ENCODE data around the gene BIN1. TPM values are rescaled to one million over a fixed set of nuclear protein-coding genes. Genes with fewer than 3 reads are reported as not detected.

The BIN1 gene
- total and polyA plus RNA-seq, 2 donors (not counting 1 experiment from before 2014, with no cell fraction given), result 90.6 to 92.3 TPM

DNA sequence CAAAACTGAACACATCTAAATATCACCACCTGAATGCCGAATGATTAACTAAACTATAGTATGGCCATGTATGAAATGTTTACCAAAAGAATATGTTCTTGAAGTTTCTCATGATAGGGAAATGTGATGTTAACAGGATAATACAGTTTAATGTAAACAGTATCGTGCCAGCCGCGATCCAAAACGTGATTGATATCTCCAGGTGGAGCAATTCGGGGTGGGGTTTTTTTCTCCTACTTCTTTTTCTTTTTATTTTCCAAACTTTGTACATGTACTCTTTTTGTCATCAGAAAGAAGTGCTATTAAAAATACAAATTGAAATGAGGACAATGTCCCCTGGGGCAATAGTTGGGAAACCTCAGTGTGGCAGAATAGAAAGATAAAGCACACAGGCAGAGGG is 4.0 kb upstream of the BIN1 start:
- peaks cover 10% of the 10 kb centered on the region for H3K4me1 Mint-ChIP-seq
- H3K27me3 Mint-ChIP-seq, result peaks cover 25% of the 10 kb centered on the region
- CTCF ChIA-PET, result no interaction called here
- Histone ChIP-seq H3K36me3 (replicated peaks in 1 of 2; ENCODE audit: control extremely low read depth in 1 of 2, control insufficient read depth in 1 of 2, extremely low read depth in 1 of 2, insufficient read depth in 2 of 2, low read length in 1 of 2) (no peaks in the 10 kb centered on the region), H2AFZ (ENCODE audit: insufficient read depth, low read depth, low read length, poor library complexity, severe bottlenecking) (no peak overlapping the region), H3K79me2 (ENCODE audit: control insufficient read depth, insufficient read depth, low read length) (no peaks in the 10 kb centered on the region), H3K9me3 (ENCODE audit: control extremely low read depth in 1 of 3, control insufficient read depth in 2 of 3, insufficient read depth in 1 of 3, low read length in 2 of 3) (no peaks in the 10 kb centered on the region), H3K4me2 (replicated peaks; ENCODE audit: low read depth, low read length, poor library complexity, severe bottlenecking) (no peak overlapping the region), H3K27ac (ENCODE audit: low read length in 2 of 2) (no peak overlapping the region), H3K4me1 (ENCODE audit: control insufficient read depth in 2 of 2, insufficient read depth in 2 of 2, low read length in 2 of 2) (peaks cover 16 to 22% of the 10 kb centered on the region in 2 donors), H4K20me1 (ENCODE audit: control insufficient read depth, insufficient read depth, low read length, poor library complexity, severe bottlenecking) (no peaks in the 10 kb centered on the region), H3K9ac (ENCODE audit: low read length) (no peak overlapping the region), H3K4me3 (ENCODE audit: control extremely low read depth in 1 of 5, extremely low read depth in 1 of 5, insufficient read depth in 1 of 5, low read depth in 2 of 5, low read length in 4 of 5) (no peak overlapping the region), H3K27me3 (replicated peaks in 1 of 4; ENCODE audit: control extremely low read depth in 1 of 4, control insufficient read depth in 3 of 4, insufficient read depth in 4 of 4, low read length in 3 of 4) (peaks cover 0 to 20% (median 4%) of the 10 kb centered on the region in 4 experiments)
- DNase-seq, result no peak
- no peak for ATAC-seq (ENCODE audit: low read depth)
- intact Hi-C loops (cut with micrococcal nuclease), result no loop called here
- H3K27ac Mint-ChIP-seq, result no peak overlapping the region
- no peaks in the 10 kb centered on the region for H3K9me3 Mint-ChIP-seq (ENCODE audit: insufficient read depth)
- WGBS (ENCODE audit: insufficient coverage), result no CpG with 5 or more reads among the region's 6 CpGs
- TF ChIP-seq EZH2 (IDR thresholded peaks at IDR 0.05; ENCODE audit: borderline replicate concordance, insufficient read depth, low read depth, low read length, poor library complexity, severe bottlenecking), result no peak
- TF ChIP-seq CTCF (IDR thresholded peaks at IDR 0.05), result no peak
- no peak overlapping the region for H3K4me3 Mint-ChIP-seq
- POLR2A ChIA-PET, result no interaction called here

DNA sequence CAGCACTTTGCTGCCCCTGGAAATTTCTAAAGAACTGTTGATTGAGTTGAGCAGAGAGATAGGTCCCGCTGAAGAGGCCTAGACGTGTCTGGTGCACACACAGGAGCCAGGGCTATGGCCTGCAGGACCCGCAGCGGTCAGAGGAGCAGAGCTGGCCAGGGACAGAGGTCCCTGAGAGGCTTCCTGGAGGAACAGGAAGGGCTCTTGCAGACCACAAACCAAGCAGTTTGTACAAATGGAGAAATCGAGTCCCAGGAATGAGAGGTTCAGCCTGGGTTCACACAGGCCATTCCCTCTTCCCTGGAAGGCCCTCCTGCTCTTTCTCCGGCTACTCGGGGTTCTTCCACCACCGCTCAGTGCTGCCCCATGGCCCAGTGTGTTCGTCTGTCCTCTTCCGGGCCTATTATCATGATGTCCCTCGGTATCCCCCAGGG is 1.2 kb upstream of the BIN1 start:
- H3K27me3 ChIP-seq (replicated peaks in 1 of 4; ENCODE audit: control extremely low read depth in 1 of 4, control insufficient read depth in 3 of 4, insufficient read depth in 4 of 4, low read length in 3 of 4), result peaks cover 0 to 26% (median 7%) of the 10 kb centered on the region in 4 experiments
- peak overlapping the region; percentile 88 for H3K4me3 Mint-ChIP-seq
- H3K36me3 ChIP-seq (replicated peaks in 1 of 2; ENCODE audit: control extremely low read depth in 1 of 2, control insufficient read depth in 1 of 2, extremely low read depth in 1 of 2, insufficient read depth in 2 of 2, low read length in 1 of 2), result no peaks in the 10 kb centered on the region
- H3K27me3 Mint-ChIP-seq, result peaks cover 18% of the 10 kb centered on the region
- peaks cover 13% of the 10 kb centered on the region for H3K4me1 Mint-ChIP-seq
- no peak overlapping the region for H3K27ac Mint-ChIP-seq
- H3K9me3 Mint-ChIP-seq (ENCODE audit: insufficient read depth), result no peaks in the 10 kb centered on the region
- peaks cover 21 to 29% of the 10 kb centered on the region in 2 donors for H3K4me1 ChIP-seq (ENCODE audit: control insufficient read depth in 2 of 2, insufficient read depth in 2 of 2, low read length in 2 of 2)
- no peak for ATAC-seq (ENCODE audit: low read depth)
- H3K4me3 ChIP-seq (ENCODE audit: control extremely low read depth in 1 of 5, extremely low read depth in 1 of 5, insufficient read depth in 1 of 5, low read depth in 2 of 5, low read length in 4 of 5), result peak overlapping the region in 1 of 5 experiments; percentile 91
- no peak for DNase-seq
- no peak for TF ChIP-seq EZH2 (IDR thresholded peaks at IDR 0.05; ENCODE audit: borderline replicate concordance, insufficient read depth, low read depth, low read length, poor library complexity, severe bottlenecking)
- TF ChIP-seq CTCF (IDR thresholded peaks at IDR 0.05), result no peak
- H4K20me1 ChIP-seq (ENCODE audit: control insufficient read depth, insufficient read depth, low read length, poor library complexity, severe bottlenecking), result no peaks in the 10 kb centered on the region
- ChIA-PET CTCF (interaction anchor here (1.2 to 1.6 kb wide), 2 partner anchors 40 to 41 kb away, joined by 8 read pairs; no protein-coding TSS in a partner anchor), POLR2A (interaction anchor here (0.6 to 2.5 kb wide), 2 partner anchors 27 to 1171 kb away, joined by 4 to 7 read pairs; no protein-coding TSS in a partner anchor)
- H3K9me3 ChIP-seq (ENCODE audit: control extremely low read depth in 1 of 3, control insufficient read depth in 2 of 3, insufficient read depth in 1 of 3, low read length in 2 of 3), result no peaks in the 10 kb centered on the region
- 96% methylated on average over 11 of the region's 11 CpGs for WGBS (ENCODE audit: insufficient coverage)
- peak overlapping the region; percentile 99 for H3K4me2 ChIP-seq (replicated peaks; ENCODE audit: low read depth, low read length, poor library complexity, severe bottlenecking)
- H3K27ac ChIP-seq (ENCODE audit: low read length in 2 of 2), result no peak overlapping the region
- intact Hi-C loops (cut with micrococcal nuclease), result no loop called here
- H3K79me2 ChIP-seq (ENCODE audit: control insufficient read depth, insufficient read depth, low read length), result no peaks in the 10 kb centered on the region
- peak overlapping the region; percentile 73 for H3K9ac ChIP-seq (ENCODE audit: low read length)
- H2AFZ ChIP-seq (ENCODE audit: insufficient read depth, low read depth, low read length, poor library complexity, severe bottlenecking), result peak overlapping the region; percentile 90
